Measurements from ENCODE around the gene C2CD2. TPM values are rescaled to one million over a fixed set of nuclear protein-coding genes. Genes with fewer than 3 reads are reported as not detected.
"Not testable (repeated sequence)": the region's sequence is repeated elsewhere in the genome, so short reads cannot be mapped to it uniquely, and the experiment has no call there.

Gene C2CD2
- total RNA-seq = 4.6 TPM
- long read RNA-seq, full-length matches to known transcripts = 4 of 7 reads
- long read RNA-seq, partial matches to known transcripts = 2 of 7 reads
- long read RNA-seq, other reads (novel, unspliced or antisense) = 1 of 7 reads

DNA sequence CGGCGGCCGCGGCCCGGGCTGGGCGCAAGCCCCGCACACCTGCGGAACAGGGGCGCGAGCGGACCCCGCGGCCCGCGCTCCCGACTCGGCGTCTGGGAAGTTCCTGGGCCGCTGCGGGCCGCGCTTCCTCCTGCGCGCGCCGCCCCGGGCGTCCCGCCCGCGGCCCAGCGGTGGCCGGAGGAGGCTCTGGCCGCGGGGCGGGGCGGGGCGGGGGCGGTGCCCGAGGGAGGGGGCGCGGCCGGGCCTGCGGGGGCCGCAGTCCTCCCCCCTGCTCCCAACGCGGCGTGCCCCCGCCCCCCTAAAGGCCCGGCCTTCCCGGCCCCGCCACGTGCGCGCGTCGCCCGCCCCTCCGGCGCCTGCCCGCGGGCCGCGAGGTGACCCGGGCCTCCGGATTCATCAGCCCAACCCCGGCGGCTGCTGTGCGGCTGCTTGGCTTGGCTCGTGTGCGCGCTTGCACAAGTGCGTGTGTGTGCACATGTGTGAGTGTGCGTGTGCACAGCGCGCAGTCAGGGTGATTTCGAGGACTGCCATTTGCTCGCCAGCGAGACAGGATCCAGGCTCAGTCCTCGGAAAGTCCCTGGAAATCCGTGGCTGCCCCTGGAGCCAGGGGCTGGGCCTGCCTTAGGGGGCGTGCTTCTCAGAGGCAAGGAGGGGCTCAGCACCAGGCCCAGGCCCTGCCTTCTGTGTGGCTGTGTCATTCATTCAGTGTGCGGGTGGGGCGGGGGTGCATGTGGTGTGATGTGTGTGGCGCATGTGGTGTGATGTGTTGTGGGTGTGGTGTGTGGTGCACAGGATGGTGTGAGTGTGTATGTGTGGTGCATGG, at the start of gene C2CD2:
C2CD2 (minus strand) TSS at position 188 of the 823 bp plus-strand sequence. CDS start 370 bp downstream, outside the sequence.
- ATAC-seq (ENCODE audit: poor library complexity) (peak; percentile 86), DNase-seq (peak; percentile 83)
- intact Hi-C loops (cut with DNase I) = no loop called here

GRCh38 chr21:42003051-42003461, 49.2 kb upstream of the C2CD2 start:
- ATAC-seq (ENCODE audit: poor library complexity) (no peak), DNase-seq (no peak)
- intact Hi-C loops (cut with DNase I) = loop anchor here (10.0 kb wide), 1 partner anchor 78 kb away; no protein-coding TSS in a partner anchor

DNA sequence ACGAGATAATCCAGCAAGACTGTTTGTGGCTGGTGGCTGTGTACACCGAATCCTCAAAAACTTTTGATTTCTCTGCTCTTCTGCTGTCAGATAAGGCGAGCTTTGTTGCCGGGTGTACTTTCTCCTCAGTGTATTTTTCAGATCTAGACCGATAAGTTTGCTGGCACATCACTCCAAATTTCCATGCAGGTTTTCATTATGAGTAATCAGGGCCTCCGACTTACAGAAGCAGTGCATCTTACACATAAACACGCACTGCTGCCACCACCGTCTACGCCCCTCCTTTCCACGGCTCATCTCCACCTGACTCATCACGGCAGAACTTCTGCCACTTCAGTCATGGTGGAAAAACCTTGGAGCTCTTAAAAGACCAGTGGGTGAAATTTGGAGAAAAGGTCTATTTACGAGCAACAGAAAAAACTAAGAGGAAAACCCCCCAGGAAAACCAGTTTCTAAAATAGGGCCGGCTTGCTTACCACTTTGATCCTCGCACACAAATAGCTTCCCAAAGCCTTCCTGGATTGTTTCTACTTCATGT, 48.7 kb upstream of the C2CD2 start:
- DNase-seq (no peak), ATAC-seq (ENCODE audit: poor library complexity) (no peak)
- intact Hi-C loops (cut with DNase I) = loop anchor here (10.0 kb wide), 1 partner anchor 78 kb away; no protein-coding TSS in a partner anchor

DNA sequence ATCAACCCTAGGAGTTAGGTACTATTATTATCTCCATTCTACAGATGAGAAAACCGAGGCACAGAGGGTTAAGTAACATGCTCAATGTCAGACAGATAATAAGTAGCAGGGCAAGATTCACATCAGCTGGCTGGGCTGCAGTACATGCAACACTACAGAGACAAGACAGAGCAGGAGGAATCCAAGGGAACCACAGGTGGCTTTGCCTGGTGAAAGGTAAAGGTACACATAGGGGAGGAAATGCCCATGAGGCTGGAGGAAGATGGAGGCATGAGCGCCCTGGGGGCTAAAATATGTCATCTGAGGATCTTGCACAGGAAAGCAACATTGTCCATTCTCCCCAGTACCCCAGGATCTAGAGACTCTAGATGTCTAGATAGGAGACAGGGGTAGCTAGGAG, 48.0 kb upstream of the C2CD2 start:
- intact Hi-C loops (cut with DNase I) = loop anchor here (10.0 kb wide), 1 partner anchor 77 kb away; no protein-coding TSS in a partner anchor
- DNase-seq = no peak
- ATAC-seq (ENCODE audit: poor library complexity) = no peak

- ATAC-seq (ENCODE audit: poor library complexity) (no peak), DNase-seq (no peak)
- intact Hi-C loops (cut with DNase I) = loop anchor here (10.0 kb wide), 1 partner anchor 76 kb away; no protein-coding TSS in a partner anchor
These were observed 47.1 kb upstream of the C2CD2 start for GRCh38 chr21:42000908-42001307.

- ATAC-seq (ENCODE audit: poor library complexity) (no peak), DNase-seq (no peak)
- intact Hi-C loops (cut with DNase I) = no loop called here
These were observed 43.8 kb upstream of the C2CD2 start for GRCh38 chr21:41997657-41998056.

GRCh38 chr21:41995577-41995976, 41.8 kb upstream of the C2CD2 start:
- ATAC-seq (ENCODE audit: poor library complexity) = no peak

GRCh38 chr21:41994613-41995012, 40.8 kb upstream of the C2CD2 start:
- ATAC-seq (ENCODE audit: poor library complexity); intact Hi-C loops (cut with DNase I); DNase-seq: not testable (repeated sequence)

More at GRCh38 chr21:41995577-41995976, 41.8 kb upstream of the C2CD2 start:
- intact Hi-C loops (cut with DNase I) = no loop called here
- DNase-seq = no peak

DNA sequence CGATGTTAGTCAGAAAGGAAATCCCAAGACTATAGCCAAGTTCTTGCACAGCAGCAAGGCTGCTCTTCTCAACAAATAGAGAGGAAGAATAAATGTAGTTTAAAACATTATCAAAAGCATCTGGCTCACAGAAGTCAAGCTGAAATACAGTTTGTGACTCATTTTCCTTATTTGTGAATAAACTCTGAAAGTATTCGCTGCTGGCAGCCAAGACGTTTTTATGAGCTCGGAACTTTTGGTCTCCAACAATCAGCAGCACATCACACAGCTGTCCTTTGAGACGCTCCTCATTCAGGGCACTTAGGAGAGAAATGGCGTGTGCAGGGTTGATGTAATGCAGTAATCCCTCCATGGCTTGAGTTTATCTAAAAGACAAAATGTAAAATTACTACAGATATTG, 39.9 kb upstream of the C2CD2 start:
- ATAC-seq (ENCODE audit: poor library complexity) = peak; percentile 85
- no peak for DNase-seq
- intact Hi-C loops (cut with DNase I) = no loop called here

GRCh38 chr21:41992576-41992975, 38.8 kb upstream of the C2CD2 start:
- DNase-seq (no peak), ATAC-seq (ENCODE audit: poor library complexity) (no peak)
- intact Hi-C loops (cut with DNase I) = no loop called here

GRCh38 chr21:41991659-41992058, 37.8 kb upstream of the C2CD2 start:
- intact Hi-C loops (cut with DNase I) = no loop called here
- no peak for DNase-seq
- ATAC-seq (ENCODE audit: poor library complexity) = no peak

DNA sequence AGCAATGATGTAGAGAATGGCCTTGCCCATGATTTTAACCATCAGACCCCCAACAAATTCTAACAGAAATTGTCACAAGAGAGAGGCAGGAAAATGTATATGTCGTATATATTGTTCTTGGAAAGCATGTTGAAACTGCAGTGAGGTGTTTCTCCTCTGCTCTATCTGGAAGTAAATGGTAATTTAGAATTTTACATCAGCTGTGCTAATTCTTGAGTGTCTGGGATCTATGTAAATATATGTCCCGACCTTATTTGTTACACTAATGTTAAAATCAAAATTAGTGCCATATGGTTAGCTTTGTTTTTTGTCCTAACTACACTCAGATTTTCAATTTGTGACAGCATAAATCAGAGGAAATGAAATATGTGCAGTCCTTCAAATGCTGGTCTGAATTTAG, 35.9 kb upstream of the C2CD2 start:
- DNase-seq (no peak), ATAC-seq (ENCODE audit: poor library complexity) (no peak)
- intact Hi-C loops (cut with DNase I) = no loop called here

DNA sequence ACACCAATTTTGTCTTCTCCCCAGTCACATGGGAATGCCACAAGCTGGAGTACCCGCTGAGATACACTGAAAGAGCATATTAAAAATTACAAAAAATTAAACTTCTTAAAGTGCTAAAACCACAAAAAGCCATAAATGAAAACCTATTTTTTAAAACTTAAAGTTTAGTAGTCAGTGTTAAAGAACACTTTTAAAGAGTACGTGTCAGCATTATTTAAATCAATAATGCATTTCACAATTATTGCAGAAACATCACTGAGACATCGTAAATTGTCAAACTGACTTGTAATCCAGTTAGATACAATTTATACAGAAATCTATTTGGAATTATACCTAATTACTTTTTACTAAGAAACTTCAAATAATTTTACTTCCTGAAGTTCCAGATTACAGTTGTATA, 33.5 kb upstream of the C2CD2 start:
- intact Hi-C loops (cut with DNase I) = no loop called here
- no peak for ATAC-seq (ENCODE audit: poor library complexity)

DNA sequence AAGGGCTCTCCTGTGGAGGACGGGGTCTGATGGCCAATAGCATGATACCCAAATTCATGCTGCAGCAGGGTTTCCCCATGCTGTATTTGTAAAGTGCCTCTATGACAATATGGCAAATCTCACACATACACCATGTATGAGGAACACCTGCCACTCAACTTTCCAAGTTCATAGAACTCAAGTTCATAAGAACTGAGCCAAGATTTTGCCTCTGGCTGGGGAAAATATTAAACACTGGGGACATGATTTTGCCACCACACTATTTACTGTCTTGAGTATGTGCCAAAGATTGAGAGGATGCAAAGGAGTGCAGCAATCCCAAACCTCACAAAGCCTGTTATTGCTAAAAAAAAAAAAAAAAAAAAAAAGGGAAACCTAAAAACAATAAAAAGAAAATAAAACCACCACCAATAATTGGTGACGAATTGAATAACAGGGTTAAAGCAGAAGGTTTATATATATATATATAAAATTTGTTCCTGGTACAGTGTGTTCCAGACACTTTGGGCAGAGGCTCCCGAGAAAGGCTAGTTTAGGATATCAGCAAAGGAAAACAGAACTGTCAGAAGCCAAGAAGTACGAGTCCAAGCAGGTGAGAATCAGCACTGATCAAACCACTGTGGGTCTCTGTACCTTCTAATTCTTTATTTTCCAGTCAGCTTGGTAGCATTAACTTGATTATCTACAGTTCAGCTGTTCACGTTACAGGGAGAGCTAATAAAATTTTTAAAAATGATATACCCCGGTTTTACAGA, 32.0 kb upstream of the C2CD2 start:
- DNase-seq (no peak), ATAC-seq (ENCODE audit: poor library complexity) (no peak)
- intact Hi-C loops (cut with DNase I) = no loop called here

More for the DNA sequence above, 33.5 kb upstream of the C2CD2 start:
- no peak for DNase-seq

DNA sequence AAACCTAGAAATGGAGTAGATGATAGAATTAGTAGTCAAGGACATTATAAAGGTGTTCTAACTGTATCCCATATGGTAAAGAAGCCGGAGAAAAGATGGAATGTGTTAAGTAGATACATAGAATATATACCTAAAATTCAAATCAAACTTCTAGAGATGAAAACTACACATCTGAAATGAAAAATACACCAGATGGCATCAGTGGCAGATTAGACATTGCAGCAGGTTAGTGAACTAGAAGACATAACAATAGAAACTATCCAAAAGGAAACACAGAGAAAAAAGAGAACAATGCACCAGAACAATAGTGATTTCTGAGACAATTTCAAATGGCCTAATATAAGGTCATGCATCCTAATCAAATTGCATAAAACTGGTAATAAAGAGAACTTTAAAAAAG, 29.4 kb upstream of the C2CD2 start:
- ATAC-seq (ENCODE audit: poor library complexity) = no peak
- intact Hi-C loops (cut with DNase I) = no loop called here
- DNase-seq = no peak

- ATAC-seq (ENCODE audit: poor library complexity) = no peak
- intact Hi-C loops (cut with DNase I) = no loop called here
- no peak for DNase-seq
These were observed 26.7 kb upstream of the C2CD2 start for GRCh38 chr21:41980561-41980960.

DNA sequence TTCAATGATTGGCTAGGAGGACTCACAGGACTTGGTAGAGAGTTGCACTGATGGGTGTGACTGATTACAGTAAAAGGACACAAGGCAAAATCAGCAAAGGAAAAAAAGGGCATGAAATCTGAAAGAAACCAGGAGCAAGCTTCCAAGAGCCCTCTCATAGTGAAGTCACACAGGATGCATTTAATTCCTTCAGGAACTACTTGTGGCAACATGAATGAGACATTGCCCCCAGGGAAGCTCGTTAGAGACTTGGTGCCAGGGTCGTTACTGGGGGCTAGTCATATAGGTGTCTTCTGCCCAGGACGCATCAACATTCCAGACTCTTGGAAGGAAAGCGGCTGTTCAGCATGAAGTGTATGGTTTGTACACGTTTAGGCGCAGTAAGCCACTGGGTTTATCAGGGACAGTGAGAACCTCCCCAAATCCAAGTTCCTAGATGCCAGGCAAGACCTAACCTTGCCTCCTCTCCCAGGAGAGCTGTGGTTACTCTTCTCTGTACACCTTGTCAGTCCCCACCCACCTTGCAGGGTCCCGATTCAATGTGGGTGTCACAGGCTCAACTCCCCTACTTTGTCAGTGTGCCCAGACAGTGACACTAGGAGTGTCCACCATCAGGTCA, 26.0 kb upstream of the C2CD2 start:
- intact Hi-C loops (cut with DNase I) = no loop called here

DNA sequence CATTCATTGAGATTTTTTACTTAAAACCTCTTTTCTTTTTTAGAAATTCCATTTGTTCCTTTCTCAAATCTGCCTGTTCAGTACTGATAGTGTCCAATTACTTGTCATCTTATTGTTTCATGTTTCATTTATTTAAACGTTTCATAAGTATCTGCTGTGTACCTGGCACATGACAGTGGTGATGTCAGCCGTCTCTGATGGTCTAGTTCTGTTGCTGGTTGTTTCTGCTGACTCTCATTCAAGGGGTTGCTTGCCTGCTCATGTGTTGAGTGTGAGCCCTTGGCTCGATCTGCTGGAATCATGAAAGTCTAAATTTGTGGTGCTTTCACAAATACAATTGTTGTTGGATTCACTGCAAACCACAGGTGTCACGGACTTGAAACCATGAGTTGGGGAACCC, 25.5 kb upstream of the C2CD2 start:
- no peak for DNase-seq
- no peak for ATAC-seq (ENCODE audit: poor library complexity)
- intact Hi-C loops (cut with DNase I) = no loop called here

More for the DNA sequence above, 26.0 kb upstream of the C2CD2 start:
- no peak for DNase-seq
- no peak for ATAC-seq (ENCODE audit: poor library complexity)
